ENCODE measurements around the gene TTR.

The TTR gene

DNA sequence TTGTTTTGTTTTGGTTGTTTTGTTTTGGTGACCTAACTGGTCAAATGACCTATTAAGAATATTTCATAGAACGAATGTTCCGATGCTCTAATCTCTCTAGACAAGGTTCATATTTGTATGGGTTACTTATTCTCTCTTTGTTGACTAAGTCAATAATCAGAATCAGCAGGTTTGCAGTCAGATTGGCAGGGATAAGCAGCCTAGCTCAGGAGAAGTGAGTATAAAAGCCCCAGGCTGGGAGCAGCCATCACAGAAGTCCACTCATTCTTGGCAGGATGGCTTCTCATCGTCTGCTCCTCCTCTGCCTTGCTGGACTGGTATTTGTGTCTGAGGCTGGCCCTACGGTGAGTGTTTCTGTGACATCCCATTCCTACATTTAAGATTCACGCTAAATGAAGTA is at the start of gene TTR:
TTR (plus strand) TSS at position 250 of the 400 bp plus-strand sequence; CDS start at position 276, 26 bp downstream.
- DNase-seq (ENCODE audit: low read depth): no peak

DNA sequence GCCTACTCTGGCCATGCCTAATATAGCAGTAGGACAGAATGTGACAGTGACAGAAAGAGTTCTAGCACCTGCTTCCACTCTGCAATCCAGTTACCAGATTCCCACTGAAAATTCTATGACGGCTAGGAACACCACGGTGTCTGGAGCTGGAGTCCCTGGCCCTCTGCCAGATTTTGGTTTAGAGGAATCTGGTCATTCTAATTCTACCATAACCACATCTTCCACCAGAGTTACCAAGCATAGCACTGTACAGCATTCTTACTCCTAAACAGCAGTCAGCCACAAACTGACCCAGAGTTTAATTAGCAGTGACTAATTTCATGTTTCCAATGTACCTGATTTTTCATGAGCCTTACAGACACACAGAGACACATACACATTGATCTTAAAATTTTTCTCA is 45.2 kb upstream of the TTR start:
- no peak for DNase-seq (ENCODE audit: low read depth)

DNA sequence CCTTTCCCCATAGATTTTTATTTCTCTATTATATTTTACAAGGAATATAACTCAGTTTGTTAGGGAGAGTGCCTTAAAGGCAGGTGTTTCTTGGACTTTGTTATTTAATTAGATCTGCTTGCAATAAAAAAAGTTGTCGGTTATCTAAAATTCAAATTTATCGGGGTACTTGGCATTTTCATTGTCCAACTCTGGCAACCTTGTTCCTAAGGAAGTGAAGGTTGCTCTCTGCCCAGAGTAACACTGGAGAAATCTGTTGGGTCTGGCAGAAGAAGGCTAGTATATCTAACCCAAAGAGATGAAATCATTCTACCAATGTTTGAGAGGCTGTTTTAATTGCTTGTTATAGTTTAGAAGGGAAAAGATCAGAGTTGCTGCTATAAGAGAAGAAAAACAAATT is 42.8 kb upstream of the TTR start:
- DNase-seq (ENCODE audit: low read depth): no peak

DNA sequence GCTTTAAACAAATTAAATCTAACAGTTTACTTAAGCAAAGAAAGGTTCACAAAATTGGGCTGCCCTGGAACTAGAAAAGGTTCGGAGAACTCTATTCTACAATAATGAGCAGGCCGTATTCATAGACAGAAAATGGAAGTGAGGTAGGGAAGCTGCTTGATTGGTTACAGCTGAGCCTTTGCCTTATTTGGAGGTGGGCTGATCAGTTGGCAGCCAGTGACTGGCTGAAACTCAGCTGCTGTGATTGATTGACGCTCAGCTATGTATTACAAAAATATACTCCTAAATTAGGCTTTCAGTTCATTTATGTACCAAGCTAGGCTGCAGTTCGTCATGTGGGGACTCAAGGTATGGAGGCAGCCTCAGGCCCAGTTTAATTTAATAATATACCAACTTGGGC is 42.3 kb upstream of the TTR start:
- no peak for DNase-seq (ENCODE audit: low read depth)

DNA sequence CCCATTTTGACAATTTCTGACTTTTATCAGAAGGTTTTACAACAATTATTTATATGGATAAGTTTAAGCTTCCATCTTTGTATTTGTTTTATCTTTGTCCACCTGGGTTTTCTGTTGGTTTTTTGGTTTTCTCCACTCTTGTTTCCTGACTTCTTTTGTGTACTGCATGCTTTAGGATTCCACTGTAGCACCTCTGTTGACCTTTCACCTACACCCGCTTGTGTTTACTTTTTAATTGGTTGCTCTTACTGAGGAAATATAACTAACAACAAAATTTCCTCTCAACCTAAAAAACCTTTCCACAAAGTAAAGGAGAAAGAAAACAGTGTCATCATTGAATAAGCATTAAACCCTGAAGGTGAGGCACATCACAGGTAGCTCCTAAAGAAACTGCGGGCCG is 39.8 kb upstream of the TTR start:
- no peak for DNase-seq (ENCODE audit: low read depth)

DNA sequence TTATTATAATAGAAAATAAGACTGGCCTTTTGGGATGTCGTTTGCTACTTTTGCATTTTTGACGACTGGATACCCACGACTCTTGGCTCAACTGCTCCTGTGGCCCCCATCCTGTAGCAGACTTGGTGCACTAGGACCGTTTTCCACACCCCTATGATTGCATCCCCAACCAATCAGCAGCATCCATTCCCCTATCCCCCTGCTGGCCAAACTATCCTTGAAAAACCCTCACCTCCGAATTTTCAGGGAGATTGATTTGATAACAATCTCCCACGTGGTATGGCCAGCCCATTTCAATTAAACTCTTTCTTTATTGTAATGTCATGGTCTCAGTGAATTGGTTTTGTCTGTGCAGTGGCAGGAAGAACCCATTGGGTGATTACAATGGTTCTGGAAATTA is 37.9 kb upstream of the TTR start:
- DNase-seq (ENCODE audit: low read depth): no peak

DNA sequence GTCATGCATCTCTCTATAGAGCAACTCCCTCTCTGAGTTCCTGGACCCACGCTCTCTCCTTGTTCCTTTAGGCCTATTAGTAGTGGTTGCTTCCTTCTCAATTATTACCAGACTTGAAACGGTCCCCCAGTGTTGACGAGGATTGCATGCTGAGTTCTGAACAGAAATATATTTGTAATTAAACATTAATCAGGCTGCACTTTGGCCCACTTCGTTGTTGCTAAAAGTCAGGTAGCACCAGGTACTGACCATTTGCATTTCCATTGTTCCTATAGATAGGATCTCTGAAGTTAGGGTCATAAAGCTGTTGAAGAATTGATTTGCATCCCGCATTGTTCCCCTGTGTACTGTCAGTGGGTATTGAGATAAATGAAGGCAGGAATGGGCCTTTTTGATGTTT is 36.9 kb upstream of the TTR start:
- no peak for DNase-seq (ENCODE audit: low read depth)

DNA sequence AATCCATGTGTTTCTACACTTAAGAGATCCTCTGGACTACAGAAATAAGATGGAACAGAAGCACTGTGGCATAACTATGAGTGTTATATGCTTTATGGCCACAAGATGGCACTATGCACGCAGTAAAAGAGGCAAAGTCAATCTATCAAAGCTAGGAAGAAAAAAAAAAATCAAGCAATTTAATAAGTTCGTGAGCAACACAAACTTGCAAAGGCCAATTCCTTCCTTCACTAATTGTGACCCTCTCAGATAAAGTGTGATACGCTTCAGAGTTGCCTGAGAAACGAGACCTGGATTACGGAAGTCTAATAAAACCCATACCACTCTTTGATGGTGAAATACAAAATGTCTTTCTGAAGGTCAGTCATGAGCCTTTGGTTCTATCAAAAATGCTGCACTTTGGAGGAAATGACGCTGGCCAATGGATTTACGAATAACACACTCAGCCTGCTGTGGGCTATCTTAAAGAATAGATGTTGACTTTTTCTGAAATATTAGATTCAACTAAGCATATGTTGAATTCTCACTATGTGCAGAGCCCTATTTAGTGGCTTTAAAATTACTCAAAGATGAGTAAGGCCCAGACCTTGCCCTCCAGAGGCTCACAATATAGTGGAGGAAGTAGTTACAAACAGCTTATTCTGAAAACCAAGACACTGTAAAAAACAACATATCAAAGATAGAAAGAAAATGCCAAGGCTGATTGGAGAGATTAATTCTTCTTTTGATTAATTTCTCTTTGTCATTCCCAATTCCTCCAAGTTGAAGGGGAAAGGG is 35.5 kb upstream of the TTR start:
- peak; percentile 16 for DNase-seq (ENCODE audit: low read depth)

DNA sequence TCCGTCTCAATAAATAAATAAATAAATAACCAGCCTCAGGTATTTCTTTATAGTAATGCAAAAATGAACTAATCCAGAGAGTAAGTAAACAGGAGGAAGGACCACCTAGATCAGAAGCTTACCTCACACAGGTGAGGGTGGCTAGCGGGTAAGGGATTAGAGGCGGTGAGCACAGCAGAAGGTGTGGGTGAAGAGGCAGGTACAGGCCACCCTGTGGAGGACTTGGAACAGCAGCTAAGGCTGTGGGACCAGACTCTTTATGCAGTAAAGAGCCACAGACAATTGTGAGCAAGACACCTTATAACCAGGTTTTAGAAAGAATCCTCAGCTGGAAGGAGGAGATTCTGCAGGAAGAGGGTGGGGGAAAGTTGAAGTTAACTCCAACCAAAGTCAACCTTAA is 34.2 kb upstream of the TTR start:
- DNase-seq (ENCODE audit: low read depth): no peak

DNA sequence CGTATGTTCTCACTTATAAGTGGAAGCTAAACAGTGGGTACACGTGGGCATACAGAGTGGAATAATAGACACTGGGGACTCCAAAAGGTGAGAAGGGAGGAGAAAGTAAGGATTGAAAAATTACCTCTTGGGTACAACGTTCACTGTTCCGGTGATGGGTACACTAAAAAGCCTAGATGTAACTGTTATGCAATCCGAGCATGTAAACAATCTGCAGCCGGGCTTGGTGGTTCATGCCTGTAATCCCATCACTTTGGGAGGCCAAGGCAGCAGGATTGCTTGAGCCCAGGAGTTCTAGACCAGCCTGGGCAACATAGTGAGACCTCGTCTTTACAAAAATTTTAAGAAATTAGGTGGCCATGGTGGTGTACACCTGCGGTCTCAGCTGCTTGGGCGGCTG is 33.1 kb upstream of the TTR start:
- DNase-seq (ENCODE audit: low read depth): no peak

DNA sequence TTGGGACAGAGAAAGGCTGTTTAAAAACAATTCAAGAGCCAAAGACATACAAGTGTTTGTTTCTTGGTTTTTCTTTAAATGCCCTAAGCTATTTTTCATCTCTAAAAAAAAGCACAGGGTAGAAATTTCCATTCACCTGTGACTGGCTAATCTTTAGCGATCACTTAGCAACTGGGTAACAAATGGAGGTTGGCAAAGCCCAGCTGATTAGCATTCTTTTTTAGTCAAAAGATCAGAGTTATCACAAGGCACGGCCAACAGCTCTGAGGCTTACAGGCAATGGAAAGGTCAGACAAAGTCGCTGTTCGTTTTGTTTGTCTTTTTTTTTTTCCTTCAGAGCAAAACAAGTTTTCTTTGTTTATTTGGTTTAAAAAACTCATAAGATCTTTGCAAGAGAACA is 29.0 kb upstream of the TTR start:
- no peak for DNase-seq (ENCODE audit: low read depth)

DNA sequence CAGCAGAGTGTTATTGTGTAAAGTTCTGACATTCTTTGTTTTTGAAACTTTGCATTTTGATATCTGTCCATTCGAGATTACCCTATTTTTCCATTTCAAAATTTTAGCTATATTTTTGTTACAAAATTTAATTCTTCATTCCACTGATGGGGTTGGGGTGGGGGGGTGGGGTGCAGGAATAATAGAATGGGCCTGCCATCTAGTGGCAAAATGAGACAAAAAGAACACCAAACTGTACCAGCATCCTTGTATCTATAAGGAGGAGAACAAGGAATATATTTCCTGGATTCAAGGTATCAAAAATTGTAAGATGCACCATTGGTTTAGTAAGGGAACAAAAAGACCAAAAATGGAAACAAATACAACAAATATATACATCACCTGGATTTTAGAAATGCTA is 27.9 kb upstream of the TTR start:
- no peak for DNase-seq (ENCODE audit: low read depth)

DNA sequence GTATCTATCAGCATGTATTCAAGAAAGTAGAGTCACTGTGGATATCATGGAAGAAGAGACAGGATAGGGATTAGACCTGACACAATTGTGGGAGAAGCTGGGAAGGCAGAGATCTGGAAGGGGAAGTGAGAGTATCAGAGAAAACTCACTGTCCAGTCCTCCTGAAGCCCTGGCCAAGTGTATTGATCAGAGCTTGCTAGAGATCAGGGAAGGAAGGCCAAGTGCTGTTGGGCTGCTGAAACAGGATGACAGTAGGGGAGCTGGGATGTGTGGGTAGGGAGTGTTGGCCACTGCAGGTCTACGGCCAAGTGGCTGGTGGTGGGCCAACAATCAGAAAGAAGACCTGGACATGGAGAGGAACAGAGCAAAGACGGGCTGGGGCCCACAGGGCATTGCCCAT is 26.3 kb upstream of the TTR start:
- DNase-seq (ENCODE audit: low read depth): no peak

DNA sequence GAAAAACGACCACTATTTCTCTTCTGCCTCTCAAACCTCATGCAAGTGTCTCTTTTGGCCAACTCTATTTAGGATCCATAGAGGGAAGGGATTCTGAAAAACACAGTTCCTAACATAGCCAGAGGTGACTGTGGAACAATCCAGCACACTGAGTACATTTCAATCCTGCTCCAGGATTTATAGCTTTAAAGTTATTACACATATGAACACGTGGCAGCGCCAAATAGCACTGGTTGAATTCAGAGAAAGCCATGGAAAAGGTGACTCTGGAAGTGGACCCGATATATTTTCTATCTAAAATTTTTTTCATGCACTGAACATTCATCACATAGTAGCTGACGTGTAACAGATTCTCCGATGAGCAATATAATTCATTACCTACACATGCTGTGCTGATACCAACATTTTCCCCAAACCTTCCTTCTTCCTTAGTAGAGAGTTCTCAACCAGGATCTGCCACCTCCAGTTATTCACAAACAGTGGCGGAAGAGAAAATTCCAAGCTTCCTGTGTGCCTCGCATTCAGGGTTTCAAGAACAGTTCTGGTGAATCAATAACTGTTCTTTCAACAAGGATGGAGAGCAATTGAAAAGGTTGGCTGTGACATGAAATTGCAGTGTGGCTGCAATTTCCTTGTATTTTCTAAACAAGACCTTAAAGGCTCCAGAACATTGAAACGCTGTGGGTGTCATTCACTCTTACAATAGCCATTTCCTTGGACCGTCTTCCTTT is 25.7 kb upstream of the TTR start:
- DNase-seq (ENCODE audit: low read depth): no peak

DNA sequence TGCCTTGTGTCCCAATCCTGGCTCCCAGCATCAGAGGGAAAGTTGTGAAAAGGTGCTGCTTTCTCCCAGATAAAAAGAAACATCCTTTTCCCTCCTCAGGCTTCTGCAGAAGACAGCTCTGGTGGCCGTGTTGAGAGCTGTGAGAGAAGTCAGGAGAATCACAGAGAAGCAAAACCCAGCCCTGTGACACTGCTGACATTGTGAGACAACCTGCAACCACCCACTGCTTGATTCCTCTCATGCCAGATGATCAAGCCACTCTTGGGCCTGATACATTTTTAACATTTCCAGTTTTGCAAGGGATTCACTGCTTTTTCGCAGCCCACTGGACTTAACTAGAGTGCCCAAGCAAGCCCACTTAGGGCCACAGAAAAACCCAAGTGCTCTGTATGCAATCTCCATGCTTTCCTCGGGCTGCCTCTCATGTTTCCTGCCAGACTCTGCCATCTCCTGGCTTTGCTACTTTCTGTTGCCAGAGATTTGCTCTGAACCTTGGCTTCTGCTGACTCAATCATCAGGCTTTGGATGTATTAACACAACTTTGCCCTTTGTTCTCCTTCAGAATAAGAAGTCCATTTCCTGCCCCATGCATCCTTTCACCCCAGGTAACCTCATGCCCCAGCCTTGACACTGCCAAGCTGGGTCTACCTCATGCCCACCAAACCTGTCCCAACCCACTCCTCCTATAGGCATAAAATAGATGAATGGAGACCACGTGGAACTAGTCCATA is 24.9 kb upstream of the TTR start:
- no peak for DNase-seq (ENCODE audit: low read depth)

DNA sequence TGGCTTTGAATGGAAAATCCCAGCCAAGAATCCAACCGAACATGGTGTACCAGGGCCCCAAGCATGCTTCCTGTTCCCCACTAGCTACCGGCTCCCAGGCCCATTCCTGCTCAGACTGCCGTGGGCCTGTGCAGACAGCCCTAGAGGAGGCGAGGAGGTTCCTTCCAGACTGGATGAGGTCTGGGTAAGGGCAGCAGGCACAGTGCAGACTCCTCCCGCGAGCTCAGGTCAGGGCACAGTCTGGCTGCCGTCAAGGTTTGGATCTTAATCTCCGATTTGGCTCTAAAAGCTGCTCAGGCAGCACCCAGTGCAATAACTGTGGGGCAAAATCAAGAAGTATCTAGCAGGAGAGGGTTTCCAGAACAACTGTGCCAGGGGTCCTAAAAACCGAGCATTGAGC is 19.3 kb upstream of the TTR start:
- DNase-seq (ENCODE audit: low read depth): no peak

DNA sequence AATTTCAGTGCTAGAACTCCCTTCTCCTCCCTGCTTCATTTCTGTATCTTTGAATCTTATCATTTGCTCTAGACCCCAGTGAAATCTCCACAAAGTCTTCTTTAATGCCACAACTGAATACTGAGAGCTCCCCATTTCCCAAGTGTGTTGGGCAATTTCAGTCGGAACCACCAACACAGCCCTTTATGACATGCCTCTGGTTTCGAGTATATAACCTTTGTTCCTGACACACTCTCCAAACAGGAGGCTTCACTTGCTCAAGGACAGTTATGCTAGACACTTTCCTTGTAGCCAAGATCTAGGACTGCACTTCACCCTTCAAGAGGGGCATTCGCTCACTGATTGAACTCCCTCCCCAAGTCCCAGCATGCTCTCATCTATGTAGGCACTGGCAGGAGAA is 18.6 kb upstream of the TTR start:
- DNase-seq (ENCODE audit: low read depth): no peak

DNA sequence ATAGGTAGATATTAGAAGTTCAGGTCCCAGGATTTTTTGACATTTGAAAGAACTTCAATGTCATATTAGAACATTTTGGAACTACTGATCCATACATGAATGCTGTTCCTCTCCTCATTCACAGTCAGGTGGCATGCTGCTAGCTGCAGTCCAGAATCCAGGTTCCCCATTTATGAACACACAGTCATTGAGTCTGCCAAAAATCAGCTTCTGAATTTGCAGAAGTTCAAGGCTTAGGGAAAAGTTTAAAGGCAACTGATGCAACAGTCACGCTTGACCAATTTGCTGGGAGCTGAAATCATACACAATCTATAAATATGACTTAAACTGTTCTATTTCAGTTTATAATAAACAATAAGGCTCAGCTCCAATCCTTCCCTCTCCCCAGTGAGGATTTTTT is 17.3 kb upstream of the TTR start:
- DNase-seq (ENCODE audit: low read depth): no peak

DNA sequence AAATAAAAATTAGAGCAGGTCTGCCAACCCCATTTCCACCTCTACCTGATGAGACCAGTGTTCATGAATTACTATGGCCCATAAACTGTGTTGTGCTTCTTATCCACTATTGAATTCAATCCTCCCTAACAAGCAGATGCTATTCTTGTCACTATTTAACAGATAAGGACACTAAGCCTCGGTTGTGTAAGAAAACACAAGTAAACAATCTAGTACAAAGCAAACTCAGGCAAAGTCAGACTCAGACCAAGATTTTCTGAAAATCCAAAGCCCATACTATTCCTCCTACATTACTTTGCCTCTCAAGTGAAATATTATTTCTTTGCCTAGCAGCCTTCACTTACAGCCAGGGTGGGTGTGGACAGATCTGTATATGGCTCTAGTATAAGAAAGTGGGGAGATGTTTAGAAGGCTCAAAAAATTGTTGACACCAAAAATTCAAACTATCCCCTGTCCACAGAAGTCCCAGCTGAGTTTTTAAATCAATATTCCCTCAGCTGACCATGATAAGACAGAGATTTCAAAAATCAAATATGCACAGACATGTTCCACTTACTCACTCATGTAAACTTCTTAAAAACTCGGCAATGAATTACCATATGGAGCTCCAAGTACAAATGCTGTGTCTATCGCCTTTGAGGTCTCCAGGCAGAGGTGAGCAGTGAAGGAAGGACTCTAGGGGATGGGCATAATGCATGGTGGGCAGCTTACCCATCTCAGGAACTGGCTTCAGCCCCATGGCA is 16.0 kb upstream of the TTR start:
- no peak for DNase-seq (ENCODE audit: low read depth)

DNA sequence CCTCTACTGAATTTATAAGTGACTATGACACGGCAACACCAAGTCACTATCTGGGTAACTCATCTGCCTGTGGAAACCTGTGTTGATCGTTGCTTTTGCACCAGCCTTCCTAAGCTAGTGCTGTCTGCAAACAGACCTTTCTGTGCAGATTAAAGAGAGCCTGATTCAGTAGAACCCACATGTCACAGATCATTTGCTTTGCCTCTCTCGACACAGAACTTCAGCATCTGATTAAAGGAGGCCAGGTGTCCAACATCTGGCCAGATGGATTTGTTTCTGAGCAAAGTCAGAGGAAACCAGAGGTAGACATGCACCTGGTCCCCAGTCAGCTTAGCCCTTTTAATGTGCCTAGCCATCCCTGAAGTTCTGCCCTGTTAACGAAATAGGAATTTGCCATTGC is 15.0 kb upstream of the TTR start:
- no peak for DNase-seq (ENCODE audit: low read depth)

DNA sequence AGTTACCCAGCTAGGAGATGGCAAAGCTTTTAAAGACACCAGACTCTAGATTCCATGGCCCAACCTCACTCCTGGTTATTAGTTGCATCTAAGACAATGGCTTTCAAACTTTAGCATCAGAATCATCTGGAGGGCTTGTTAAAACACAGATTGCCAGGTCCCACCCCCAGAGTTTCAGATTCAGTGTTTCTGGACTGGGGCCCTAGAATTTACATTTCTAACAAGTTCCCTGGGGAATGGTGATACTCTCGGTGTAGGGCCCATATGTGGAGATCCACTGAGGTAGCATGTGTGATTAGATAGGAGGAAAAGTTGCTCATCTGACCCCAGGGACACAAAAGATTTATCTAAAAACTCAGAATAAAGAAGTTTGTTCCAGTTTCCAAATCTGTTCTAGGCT is 14.5 kb upstream of the TTR start:
- DNase-seq (ENCODE audit: low read depth): no peak

DNA sequence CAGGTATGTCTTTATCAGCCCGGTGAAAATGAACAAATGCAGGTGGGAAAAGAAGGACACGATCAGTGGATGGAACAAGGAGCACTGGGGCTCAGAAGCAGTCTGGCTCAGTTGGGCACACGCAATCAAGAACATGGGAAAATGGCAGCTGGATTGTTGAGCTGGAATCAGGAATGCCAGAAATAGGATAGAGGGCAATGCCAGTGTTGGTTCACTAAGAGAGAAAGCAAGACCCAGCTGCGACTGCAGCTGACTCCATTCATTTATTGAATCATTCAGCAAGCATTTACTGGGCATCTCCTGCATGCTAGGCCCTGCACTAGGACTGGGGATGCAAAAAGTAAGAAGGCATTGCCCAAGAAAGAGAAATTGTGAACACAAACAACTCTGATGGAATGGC is 13.6 kb upstream of the TTR start:
- no peak for DNase-seq (ENCODE audit: low read depth)

DNA sequence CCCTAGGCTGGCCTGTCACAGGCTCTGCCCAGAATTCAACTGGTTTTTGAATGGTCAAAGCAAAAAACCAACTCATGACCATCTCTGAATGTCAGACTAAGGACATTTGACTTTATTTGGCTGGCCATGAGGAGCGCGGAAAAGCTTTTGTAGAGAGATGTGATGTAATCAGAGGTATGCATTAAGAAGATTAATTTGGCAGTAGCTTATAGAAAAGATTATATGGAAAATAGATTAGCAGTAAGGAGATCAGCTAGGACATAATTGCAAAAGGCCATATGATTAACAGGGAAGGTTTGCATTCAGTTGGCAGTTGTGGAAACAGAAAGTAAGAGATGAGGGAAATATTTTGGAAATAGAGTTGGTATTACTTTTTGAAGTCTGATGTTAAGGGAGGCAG is 12.3 kb upstream of the TTR start:
- DNase-seq (ENCODE audit: low read depth): no peak

Measured in activated T-cell treated with anti-CD3 and anti-CD28 coated beads for 24 hours (primary cell).